ENCODE measurements around the gene CSH2. TPM values are rescaled to one million over a fixed set of nuclear protein-coding genes. Genes with fewer than 3 reads are reported as not detected.
"Not testable (repeated sequence)": the region's sequence is repeated elsewhere in the genome, so short reads cannot be mapped to it uniquely, and the experiment has no call there.

Gene CSH2
- total RNA-seq, 1 experiment from 2014 or later, result not detected

DNA sequence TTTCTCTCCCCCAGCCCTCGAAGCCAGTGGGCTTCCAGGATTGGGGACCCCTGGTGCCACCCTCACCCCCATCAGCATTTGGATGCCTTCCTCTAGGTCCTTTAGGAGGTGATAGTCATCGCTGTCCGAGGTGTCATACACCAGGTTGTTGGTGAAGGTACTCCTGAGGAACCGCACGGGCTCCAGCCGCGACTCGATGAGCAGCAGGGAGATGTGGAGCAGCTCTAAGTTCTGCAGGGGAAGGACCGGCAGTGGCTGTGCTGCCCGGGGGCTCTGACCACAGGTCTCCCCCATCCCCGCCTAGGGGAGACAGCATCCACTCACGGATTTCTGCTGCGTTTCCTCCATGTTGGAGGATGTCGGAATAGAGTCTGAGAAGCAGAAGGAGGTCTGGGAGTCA, 36.6 kb upstream of the CSH2 start:
- no peak overlapping the region for H2BK120ac ChIP-seq (ENCODE audit: low read depth, low read length, poor library complexity, severe bottlenecking)
- H3K9ac ChIP-seq (ENCODE audit: extremely low read depth, insufficient read length, low read length), result no peak overlapping the region
- H2BK15ac ChIP-seq (ENCODE audit: low read depth, low read length), result no peak overlapping the region
- no peaks in the 10 kb centered on the region for H3K23me2 ChIP-seq (ENCODE audit: insufficient read length, low read depth, low read length, poor library complexity, severe bottlenecking)
- no peak overlapping the region for H3K4ac ChIP-seq (ENCODE audit: low read depth, low read length)
- H3K27ac Mint-ChIP-seq, result no peak overlapping the region; a peak in 1 of 7 replicates
- H3K79me2 ChIP-seq (ENCODE audit: insufficient read depth, low read length), result no peaks in the 10 kb centered on the region
- no peak overlapping the region for H3K56ac ChIP-seq (ENCODE audit: insufficient read length, low read depth, low read length)
- no peaks in the 10 kb centered on the region; a peak in 1 of 5 replicates for H3K9me3 Mint-ChIP-seq
- no peak for DNase-seq
- no peak overlapping the region for H3K14ac ChIP-seq (ENCODE audit: insufficient read depth, low read length)
- no peak overlapping the region for H3K27ac ChIP-seq (ENCODE audit: insufficient read length, low read depth, low read length)
- H2BK5ac ChIP-seq (ENCODE audit: insufficient read length, low read length), result no peak overlapping the region
- H3K23ac ChIP-seq (ENCODE audit: insufficient read length, low read depth, low read length), result no peak overlapping the region
- no peak overlapping the region for H3K4me2 ChIP-seq (ENCODE audit: insufficient read depth, insufficient read length, low read length)
- H4K91ac ChIP-seq (ENCODE audit: insufficient read length, low read depth, low read length), result no peak overlapping the region
- no peak overlapping the region for H4K8ac ChIP-seq (replicated peaks; ENCODE audit: insufficient read length, low read depth, low read length)
- no peaks in the 10 kb centered on the region for H3K79me1 ChIP-seq (ENCODE audit: insufficient read depth, low read depth, low read length, poor library complexity, severe bottlenecking)
- H4K5ac ChIP-seq (ENCODE audit: insufficient read length, low read depth, low read length), result no peak overlapping the region
- no peak overlapping the region for H3K4me3 Mint-ChIP-seq
- no peaks in the 10 kb centered on the region for H4K20me1 ChIP-seq (ENCODE audit: control insufficient read depth, insufficient read depth, insufficient read length)
- no peaks in the 10 kb centered on the region; the same call in 1 of the 2 replicates for H3K4me1 ChIP-seq (ENCODE audit: insufficient read depth, low read length)
- H3K9me3 ChIP-seq (ENCODE audit: control insufficient read depth, low read depth, low read length), result no peaks in the 10 kb centered on the region
- H2BK12ac ChIP-seq (ENCODE audit: insufficient read length, low read depth, low read length), result no peak overlapping the region
- TF ChIP-seq CTCF (conservative IDR thresholded peaks at IDR 0.05), result no peak
- H2AFZ ChIP-seq (ENCODE audit: low read length), result no peak overlapping the region
- H3T11ph ChIP-seq (ENCODE audit: low read length), result no peak overlapping the region
- peaks cover 12 to 25% of the 10 kb centered on the region in 2 experiments for H3K4me1 Mint-ChIP-seq
- peaks cover 4% of the 10 kb centered on the region for H3K27me3 Mint-ChIP-seq (ENCODE audit: low read depth)
- no peak overlapping the region for H2BK20ac ChIP-seq (ENCODE audit: low read depth, low read length, poor library complexity, severe bottlenecking)
- no peak overlapping the region for H2AK5ac ChIP-seq (ENCODE audit: insufficient read length, low read length)
- no peaks in the 10 kb centered on the region for H3K36me3 Mint-ChIP-seq (ENCODE audit: insufficient read depth in 1 of 3, low read depth in 3 of 3)
- no CpG with 5 or more reads among the region's 14 CpGs for WGBS (ENCODE audit: extremely low coverage, insufficient read length, low lambda C conversion rate)
- no peak overlapping the region for H3K18ac ChIP-seq (ENCODE audit: insufficient read length, low read depth, low read length)
- no peaks in the 10 kb centered on the region for H3K27me3 ChIP-seq (ENCODE audit: insufficient read depth, low read length)

GRCh38 chr17:63909586-63909985, 36.1 kb upstream of the CSH2 start:
- not testable (repeated sequence) for H3K23ac ChIP-seq (ENCODE audit: insufficient read length, low read depth, low read length); H3K4me3 Mint-ChIP-seq
- WGBS (ENCODE audit: extremely low coverage, insufficient read length, low lambda C conversion rate), result no CpG with 5 or more reads among the region's 10 CpGs

More at GRCh38 chr17:63909586-63909985, 36.1 kb upstream of the CSH2 start:
- not testable (repeated sequence) for H2BK5ac ChIP-seq (ENCODE audit: insufficient read length, low read length); H4K5ac ChIP-seq (ENCODE audit: insufficient read length, low read depth, low read length); H3K18ac ChIP-seq (ENCODE audit: insufficient read length, low read depth, low read length); H3T11ph ChIP-seq (ENCODE audit: low read length); H2BK12ac ChIP-seq (ENCODE audit: insufficient read length, low read depth, low read length); H3K27me3 ChIP-seq (ENCODE audit: insufficient read depth, low read length); H2BK15ac ChIP-seq (ENCODE audit: low read depth, low read length); H3K4me1 ChIP-seq (ENCODE audit: insufficient read depth, low read length); H3K79me2 ChIP-seq (ENCODE audit: insufficient read depth, low read length); H3K27ac ChIP-seq (ENCODE audit: insufficient read length, low read depth, low read length); H3K56ac ChIP-seq (ENCODE audit: insufficient read length, low read depth, low read length); H3K27me3 Mint-ChIP-seq (ENCODE audit: low read depth); H3K27ac Mint-ChIP-seq; H3K9me3 Mint-ChIP-seq; H3K36me3 Mint-ChIP-seq (ENCODE audit: insufficient read depth in 1 of 3, low read depth in 3 of 3); H3K9me3 ChIP-seq (ENCODE audit: control insufficient read depth, low read depth, low read length); H2AK5ac ChIP-seq (ENCODE audit: insufficient read length, low read length); H3K79me1 ChIP-seq (ENCODE audit: insufficient read depth, low read depth, low read length, poor library complexity, severe bottlenecking); H2BK120ac ChIP-seq (ENCODE audit: low read depth, low read length, poor library complexity, severe bottlenecking); H3K23me2 ChIP-seq (ENCODE audit: insufficient read length, low read depth, low read length, poor library complexity, severe bottlenecking); H4K20me1 ChIP-seq (ENCODE audit: control insufficient read depth, insufficient read depth, insufficient read length); H3K14ac ChIP-seq (ENCODE audit: insufficient read depth, low read length); H2AFZ ChIP-seq (ENCODE audit: low read length); DNase-seq; H3K9ac ChIP-seq (ENCODE audit: extremely low read depth, insufficient read length, low read length); H3K4ac ChIP-seq (ENCODE audit: low read depth, low read length); H3K4me2 ChIP-seq (ENCODE audit: insufficient read depth, insufficient read length, low read length); H4K8ac ChIP-seq (replicated peaks; ENCODE audit: insufficient read length, low read depth, low read length); H2BK20ac ChIP-seq (ENCODE audit: low read depth, low read length, poor library complexity, severe bottlenecking); H4K91ac ChIP-seq (ENCODE audit: insufficient read length, low read depth, low read length)
- peaks cover 12 to 25% of the 10 kb centered on the region in 2 experiments for H3K4me1 Mint-ChIP-seq

Data from H9 (cell line).